Astrocyte of the spinal cord (primary cell): ENCODE data around the gene FAM221A.

ENCODE experiments used
- DNase-seq: peaks from one replicate; pipeline ENCODE4 v3.0.0; 2011; ENCODE audit warnings: low read depth, low spot score
- H3K4me3 ChIP-seq: 2 replicates; pipeline ENCODE4 v1.5.1; 2011; ENCODE audit warnings: low read depth, mild to moderate bottlenecking, low read length, moderate library complexity
- in situ Hi-C: cut with HindIII; loops from 2 replicates; pipeline ENCODE4 v1.10.0; 2017; ENCODE audit warnings: low sequenced_read_pairs
- TF ChIP-seq, protein P1 (sequence below): IDR thresholded peaks from 2 replicates; pipeline ENCODE4 v1.5.1; 2012; ENCODE audit warnings: low read depth, mild to moderate bottlenecking, low read length, inconsistent platforms

The FAM221A gene, protein sequence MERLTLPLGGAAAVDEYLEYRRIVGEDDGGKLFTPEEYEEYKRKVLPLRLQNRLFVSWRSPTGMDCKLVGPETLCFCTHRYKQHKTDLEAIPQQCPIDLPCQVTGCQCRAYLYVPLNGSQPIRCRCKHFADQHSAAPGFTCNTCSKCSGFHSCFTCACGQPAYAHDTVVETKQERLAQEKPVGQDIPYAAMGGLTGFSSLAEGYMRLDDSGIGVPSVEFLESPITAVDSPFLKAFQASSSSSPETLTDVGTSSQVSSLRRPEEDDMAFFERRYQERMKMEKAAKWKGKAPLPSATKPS

DNA sequence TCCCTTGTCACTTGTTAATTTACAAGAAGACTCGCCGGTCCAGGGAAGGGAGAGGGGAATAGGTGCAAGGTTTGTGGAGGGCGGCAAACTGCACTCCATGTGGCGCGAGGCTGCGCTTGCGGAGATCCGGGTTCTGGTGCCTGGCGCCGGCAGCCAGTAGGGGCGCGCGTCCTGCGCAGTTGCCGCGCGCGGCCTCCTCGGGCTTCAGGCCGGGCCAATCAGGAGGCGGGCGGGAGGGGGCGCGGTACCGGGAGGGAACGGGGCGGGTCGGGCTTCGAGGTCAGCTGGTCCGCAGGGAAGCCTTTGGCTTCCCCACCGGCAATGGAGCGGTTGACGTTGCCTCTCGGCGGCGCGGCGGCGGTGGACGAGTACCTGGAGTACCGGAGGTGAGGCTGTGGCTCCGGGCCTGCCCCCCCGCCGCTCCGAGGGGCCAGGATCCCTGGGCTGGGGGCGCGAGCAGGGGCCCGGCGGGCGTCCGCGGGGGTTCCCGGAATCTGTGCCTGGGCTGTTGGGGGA is at the start of gene FAM221A:
Gene FAM221A, plus strand, starts transcription at position 302 of the 516 bp plus-strand sequence. Its CDS starts 20 bp downstream, at position 322.
- TF ChIP-seq, protein P1, sequence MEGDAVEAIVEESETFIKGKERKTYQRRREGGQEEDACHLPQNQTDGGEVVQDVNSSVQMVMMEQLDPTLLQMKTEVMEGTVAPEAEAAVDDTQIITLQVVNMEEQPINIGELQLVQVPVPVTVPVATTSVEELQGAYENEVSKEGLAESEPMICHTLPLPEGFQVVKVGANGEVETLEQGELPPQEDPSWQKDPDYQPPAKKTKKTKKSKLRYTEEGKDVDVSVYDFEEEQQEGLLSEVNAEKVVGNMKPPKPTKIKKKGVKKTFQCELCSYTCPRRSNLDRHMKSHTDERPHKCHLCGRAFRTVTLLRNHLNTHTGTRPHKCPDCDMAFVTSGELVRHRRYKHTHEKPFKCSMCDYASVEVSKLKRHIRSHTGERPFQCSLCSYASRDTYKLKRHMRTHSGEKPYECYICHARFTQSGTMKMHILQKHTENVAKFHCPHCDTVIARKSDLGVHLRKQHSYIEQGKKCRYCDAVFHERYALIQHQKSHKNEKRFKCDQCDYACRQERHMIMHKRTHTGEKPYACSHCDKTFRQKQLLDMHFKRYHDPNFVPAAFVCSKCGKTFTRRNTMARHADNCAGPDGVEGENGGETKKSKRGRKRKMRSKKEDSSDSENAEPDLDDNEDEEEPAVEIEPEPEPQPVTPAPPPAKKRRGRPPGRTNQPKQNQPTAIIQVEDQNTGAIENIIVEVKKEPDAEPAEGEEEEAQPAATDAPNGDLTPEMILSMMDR = peak; percentile 73

DNA sequence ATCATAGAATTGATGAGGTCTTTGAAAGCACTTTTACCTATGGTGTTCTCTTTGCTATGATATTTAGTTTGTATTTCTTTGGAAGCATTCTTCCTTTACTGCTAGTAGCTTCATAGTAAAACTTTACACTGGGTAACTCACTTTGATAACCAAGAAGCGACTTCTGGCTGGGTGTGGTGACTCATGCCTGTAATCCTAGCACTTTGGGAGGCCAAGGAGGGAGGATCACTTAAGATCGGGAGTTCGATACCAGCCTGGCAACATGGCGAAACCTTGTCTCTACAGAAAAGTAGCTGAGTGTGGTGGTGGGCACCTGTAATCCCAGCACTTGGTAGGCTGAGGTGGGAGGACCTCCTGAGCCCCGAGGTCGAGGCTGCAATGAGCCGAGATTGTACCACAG is 46.6 kb upstream of the FAM221A start:
- H3K4me3 ChIP-seq = no peak overlapping the region
- no peak for DNase-seq
- TF ChIP-seq, protein P1 = no peak
- in situ Hi-C loops = no loop called here

More for the DNA sequence above, at the start of gene FAM221A:
- DNase-seq = peak; percentile 83
- peak within 1 kb of the TSS; percentile 60 for H3K4me3 ChIP-seq
- in situ Hi-C loops = no loop called here

DNA sequence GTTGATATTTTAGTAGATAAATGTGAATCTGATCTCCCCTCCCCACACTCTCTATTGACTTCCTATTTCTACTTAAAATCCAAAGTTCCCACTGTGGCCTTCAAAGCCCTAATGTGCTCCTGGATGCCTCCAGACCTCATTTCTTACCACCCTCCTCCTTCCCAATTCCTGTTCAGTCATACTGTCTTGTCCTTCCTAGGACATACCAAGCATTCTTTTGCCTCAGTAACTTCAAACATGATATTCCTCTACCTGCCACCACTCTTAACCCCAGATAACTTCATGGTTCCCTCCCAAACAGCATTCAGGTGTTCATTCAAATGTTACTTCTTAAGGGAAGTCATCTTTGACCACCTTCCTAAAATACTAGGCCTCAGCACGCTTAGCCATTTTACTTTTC is 34.2 kb upstream of the FAM221A start:
- no peak overlapping the region for H3K4me3 ChIP-seq
- DNase-seq = no peak
- TF ChIP-seq, protein P1 = no peak
- in situ Hi-C loops = no loop called here

DNA sequence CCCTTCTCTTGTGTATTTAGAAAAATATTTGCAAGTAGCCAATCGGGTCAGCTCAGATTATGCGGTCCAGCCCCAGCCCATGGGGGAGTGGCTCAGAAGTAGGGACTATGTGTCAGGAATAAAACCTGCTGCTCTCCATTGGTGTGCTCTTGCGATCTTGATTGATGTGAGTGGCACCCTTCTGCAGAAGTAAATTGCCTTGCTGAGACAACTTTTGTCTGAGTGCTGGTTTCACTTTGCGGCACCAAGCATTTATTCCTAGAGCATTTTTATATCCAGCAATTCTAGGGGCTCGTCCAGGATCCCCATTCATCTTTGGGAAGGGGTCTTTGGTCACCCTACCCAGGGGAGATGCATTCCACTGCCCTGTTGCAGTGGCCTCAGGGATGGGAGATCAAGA is 26.1 kb upstream of the FAM221A start:
- no peak overlapping the region for H3K4me3 ChIP-seq
- in situ Hi-C loops = no loop called here
- TF ChIP-seq, protein P1 = no peak
- DNase-seq = no peak

DNA sequence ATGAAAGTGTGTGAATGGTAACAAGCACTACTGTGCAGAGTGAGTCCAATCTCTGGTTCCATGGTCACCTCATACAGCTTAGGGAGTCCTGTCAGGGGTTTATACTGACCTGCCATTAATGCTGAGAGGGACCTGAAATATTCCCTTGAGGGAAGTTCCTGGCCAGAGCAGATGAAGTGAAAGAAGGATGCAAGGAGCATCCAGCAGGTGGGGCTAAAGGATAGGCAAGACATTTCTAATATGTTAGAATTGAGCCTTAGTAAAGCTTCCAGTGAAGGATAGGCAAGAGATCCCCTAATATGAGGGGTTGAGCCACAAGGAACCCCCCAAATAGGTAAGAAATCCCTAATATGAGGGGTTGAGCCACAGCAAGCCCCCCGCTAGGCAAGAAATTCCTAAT is 25.5 kb upstream of the FAM221A start:
- in situ Hi-C loops = no loop called here
- no peak overlapping the region for H3K4me3 ChIP-seq
- DNase-seq = no peak
- TF ChIP-seq, protein P1 = peak; percentile 33

DNA sequence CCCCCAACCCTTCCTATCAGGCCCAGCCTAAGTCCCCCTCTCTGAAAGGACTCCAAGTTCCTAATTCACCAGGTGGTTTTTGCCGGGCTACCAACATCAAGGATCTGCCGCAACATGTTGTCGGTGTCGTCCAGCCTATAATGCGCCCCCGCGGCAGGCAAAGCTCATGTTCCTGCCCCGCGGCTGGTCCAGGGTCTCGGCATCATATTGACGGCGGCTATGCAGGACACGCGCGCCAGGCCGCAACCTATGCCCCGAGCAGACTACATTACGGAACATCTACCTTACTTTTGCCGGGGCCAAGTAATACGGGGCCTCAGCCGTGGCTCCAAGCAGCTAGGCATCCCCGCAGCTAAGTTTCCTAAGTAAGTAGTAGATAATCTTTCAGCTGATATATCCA is 24.6 kb upstream of the FAM221A start:
- no peak overlapping the region for H3K4me3 ChIP-seq
- no peak for DNase-seq
- TF ChIP-seq, protein P1 = no peak
- in situ Hi-C loops = no loop called here
